HepG2 (cell line): ENCODE measurements around the gene CAMK2N2. TPM values are rescaled to one million over a fixed set of nuclear protein-coding genes. Genes with fewer than 3 reads are reported as not detected.

Experiments used
- ARHGAP35 ChIP-seq: sonication (generic); formaldehyde crosslinking; IDR thresholded peaks from 2 replicates; pipeline ENCODE4 v1.9.0; 2022; ENCODE audit warnings: mild to moderate bottlenecking, inconsistent platforms, moderate library complexity, missing genetic modification reagents, borderline replicate concordance
- CBX5 ChIP-seq: sonication (generic); formaldehyde crosslinking; IDR thresholded peaks from 2 replicates; pipeline ENCODE4 v1.4.0; 2020; ENCODE audit warnings: missing genetic modification reagents, borderline replicate concordance
- HCFC1 ChIP-seq: fragments of 150-350 bp; IDR thresholded peaks from 2 replicates; pipeline ENCODE4 v1.6.1; 2014; ENCODE audit warnings: low read depth, low read length
- HHEX ChIP-seq: IDR thresholded peaks from 2 replicates; pipeline ENCODE4 v1.6.1; 2016; ENCODE audit warnings: control low read depth
- JDP2 ChIP-seq: sonication (generic); formaldehyde crosslinking; IDR thresholded peaks from 2 replicates; pipeline ENCODE4 v1.8.1; 2022; ENCODE audit warnings: missing genetic modification reagents, borderline replicate concordance
- MBD4 ChIP-seq: IDR thresholded peaks from 2 replicates; pipeline ENCODE4 v1.6.1; 2012; ENCODE audit warnings: low read length, inconsistent platforms, borderline replicate concordance
- MNT ChIP-seq: fragments of 450-650 bp; IDR thresholded peaks from 2 replicates; pipeline ENCODE4 v1.6.1; 2016
- PAWR ChIP-seq: sonication (generic); formaldehyde crosslinking; IDR thresholded peaks from 2 replicates; pipeline ENCODE4 v1.4.0; 2020; ENCODE audit warnings: missing genetic modification reagents, mild to moderate bottlenecking, borderline replicate concordance
- PRDM15 ChIP-seq: sonication (generic); formaldehyde crosslinking; IDR thresholded peaks from 2 replicates; pipeline ENCODE4 v1.4.0; 2020; ENCODE audit warnings: missing genetic modification reagents
- SIN3A ChIP-seq: IDR thresholded peaks from 2 replicates; pipeline ENCODE4 v1.6.1; 2011; ENCODE audit warnings: low read depth, mild to moderate bottlenecking, control low read depth, low read length, borderline replicate concordance
- TEAD2 ChIP-seq: sonication (generic); formaldehyde crosslinking; IDR thresholded peaks from 2 replicates; pipeline ENCODE4 v1.9.0; 2021; ENCODE audit warnings: missing genetic modification reagents
- ZBTB26 ChIP-seq: IDR thresholded peaks from 2 replicates; pipeline ENCODE4 v1.6.1; 2016; ENCODE audit warnings: missing compliant biosample characterization, missing genetic modification reagents, borderline replicate concordance
- ZBTB43 ChIP-seq: sonication (generic); formaldehyde crosslinking; conservative IDR thresholded peaks from 2 replicates; pipeline ENCODE4 v1.4.0; 2020; ENCODE audit warnings: missing genetic modification reagents
- ZEB1 ChIP-seq: IDR thresholded peaks from 2 replicates; pipeline ENCODE4 v1.6.1; 2012; ENCODE audit warnings: mild to moderate bottlenecking, low read depth, inconsistent platforms; ENCODE audit not compliant: insufficient replicate concordance
- ZNF143 ChIP-seq: sonication (generic); formaldehyde crosslinking; IDR thresholded peaks from 2 replicates; pipeline ENCODE4 v1.4.0; 2020; ENCODE audit warnings: missing genetic modification reagents
- ZNF232 ChIP-seq: sonication (generic); formaldehyde crosslinking; IDR thresholded peaks from 2 replicates; pipeline ENCODE4 v1.4.0; 2020; ENCODE audit warnings: missing genetic modification reagents, borderline replicate concordance
- ZNF549 ChIP-seq: sonication (generic); formaldehyde crosslinking; IDR thresholded peaks from 2 replicates; pipeline ENCODE4 v1.5.0; 2020; ENCODE audit warnings: missing genetic modification reagents
- ZNF589 ChIP-seq: sonication (generic); formaldehyde crosslinking; conservative IDR thresholded peaks from 2 replicates; pipeline ENCODE4 v1.8.0; 2022; ENCODE audit warnings: mild to moderate bottlenecking, moderate library complexity, missing genetic modification reagents
- ZNF672 ChIP-seq: sonication (generic); formaldehyde crosslinking; IDR thresholded peaks from 2 replicates; pipeline ENCODE4 v1.8.1; 2022; ENCODE audit warnings: missing genetic modification reagents
- ZNF724P ChIP-seq: sonication (generic); formaldehyde crosslinking; IDR thresholded peaks from 2 replicates; pipeline ENCODE4 v1.8.0; 2022; ENCODE audit warnings: missing genetic modification reagents, borderline replicate concordance
- ZNF775 ChIP-seq: sonication (generic); formaldehyde crosslinking; IDR thresholded peaks from 2 replicates; pipeline ENCODE4 v1.4.0; 2020; ENCODE audit warnings: missing genetic modification reagents, mild to moderate bottlenecking, moderate library complexity, borderline replicate concordance
- ZNF841 ChIP-seq: sonication (generic); formaldehyde crosslinking; IDR thresholded peaks from 2 replicates; pipeline ENCODE4 v1.8.1; 2023; ENCODE audit warnings: missing genetic modification reagents, borderline replicate concordance
- ZSCAN30 ChIP-seq: sonication (generic); formaldehyde crosslinking; IDR thresholded peaks from 2 replicates; pipeline ENCODE4 v1.5.0; 2020; ENCODE audit warnings: mild to moderate bottlenecking, missing genetic modification reagents
- polyA plus RNA-seq, 8 experiments: library from polyadenylated mRNA; depleted of rRNA in 3 of 8; stranded (reverse) in 7 of 8; unstranded in 1 of 8; fragments of >200 nt; fragmentation: Illumina TruSeq in 4 of 8; extraction: Trizol in 4 of 8; gene quantifications; 2 replicates each; pipeline versions ENCODE4 v1.2.1 to v1.2.3, GENCODE V29; 2011 to 2016; ENCODE audit warnings: low read depth in 4 of 8, missing spikeins in 1 of 8, mixed read lengths in 1 of 8; ENCODE audit not compliant: insufficient read depth in 1 of 8
- total RNA-seq, 5 experiments: library from RNA; depleted of rRNA; stranded (reverse); fragments of >200 nt; fragmentation: Illumina TruSeq; extraction: Trizol; gene quantifications; 2 replicates each; pipeline ENCODE4 v1.2.3, GENCODE V29; 2016; ENCODE audit warnings: low read depth in 1 of 5

Gene CAMK2N2
- total and polyA plus RNA-seq, 2 of the 13 experiments (the other 11 are each of a cell fraction or from before 2014, with no cell fraction given), result 0.12 to 0.27 TPM

GRCh38 chr3:184249412-184250166 lies 11.8 kb downstream of the CAMK2N2 start, which contains the start of gene EEF1AKMT4 (continued):
- TF ChIP-seq ARHGAP35 (CRISPR knock-in tag), result peak; percentile 34; the same call in 1 of the 2 replicates
- TF ChIP-seq CBX5 (CRISPR knock-in tag), result no peak
- TF ChIP-seq ZSCAN30 (CRISPR knock-in tag), result no peak
- TF ChIP-seq MNT, result peak; percentile 93
- TF ChIP-seq ZNF143, result no peak; the same call in 1 of the 2 replicates
- no peak for TF ChIP-seq ZBTB26 (CRISPR knock-in tag)
- TF ChIP-seq ZNF841 (CRISPR knock-in tag), result no peak
- TF ChIP-seq HHEX (CRISPR knock-in tag), result no peak
- no peak for TF ChIP-seq ZNF672 (CRISPR knock-in tag)
- no peak for TF ChIP-seq ZNF775 (CRISPR knock-in tag)
- no peak; the same call in 1 of the 2 replicates for TF ChIP-seq ZNF232 (CRISPR knock-in tag)
- TF ChIP-seq ZNF549 (CRISPR knock-in tag), result no peak
- TF ChIP-seq PAWR, result no peak
- TF ChIP-seq ZBTB43 (CRISPR knock-in tag), result no peak
- TF ChIP-seq TEAD2 (CRISPR knock-in tag), result no peak
- TF ChIP-seq JDP2 (CRISPR knock-in tag), result no peak
- peak; percentile 98 for TF ChIP-seq SIN3A
- TF ChIP-seq MBD4, result no peak
- TF ChIP-seq ZNF589, result no peak
- TF ChIP-seq HCFC1, result peak; percentile 46; the same call in 1 of the 2 replicates
- 0 out of 2 replicates have a peak, but pooled peaks have one; percentile 21 for TF ChIP-seq PRDM15 (CRISPR knock-in tag)
- peak; percentile 21 for TF ChIP-seq ZEB1
- no peak for TF ChIP-seq ZNF724P
